GM12873 (cell line): ENCODE results near the gene C17orf114.

Source experiments
- TF ChIP-seq, protein P1 (sequence below): IDR thresholded peaks from 2 replicates; pipeline ENCODE4 v1.5.1; 2012; ENCODE audit warnings: low read depth, mild to moderate bottlenecking, moderate library complexity, low read length, control low read depth; ENCODE audit not compliant: insufficient read depth; ENCODE audit errors: missing control alignments

C17orf114 gene

DNA sequence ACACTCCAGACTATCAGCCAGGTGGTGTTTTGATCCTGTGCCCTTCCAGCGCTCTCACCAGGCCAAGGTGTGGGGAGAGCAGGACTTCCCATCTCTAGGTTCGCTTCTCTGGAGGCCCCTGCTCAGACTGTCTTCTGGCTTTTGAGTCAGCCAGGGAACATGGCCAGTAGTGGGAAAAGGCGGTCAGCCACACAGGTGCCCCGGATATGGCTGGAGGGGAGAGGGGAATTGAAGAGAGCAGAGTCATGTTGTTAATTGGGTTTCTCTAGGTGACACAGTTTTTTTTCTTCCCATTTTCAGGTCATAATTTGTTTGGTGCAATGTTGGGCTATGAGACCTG is 32.5 kb upstream of the C17orf114 start:
- TF ChIP-seq, protein P1, sequence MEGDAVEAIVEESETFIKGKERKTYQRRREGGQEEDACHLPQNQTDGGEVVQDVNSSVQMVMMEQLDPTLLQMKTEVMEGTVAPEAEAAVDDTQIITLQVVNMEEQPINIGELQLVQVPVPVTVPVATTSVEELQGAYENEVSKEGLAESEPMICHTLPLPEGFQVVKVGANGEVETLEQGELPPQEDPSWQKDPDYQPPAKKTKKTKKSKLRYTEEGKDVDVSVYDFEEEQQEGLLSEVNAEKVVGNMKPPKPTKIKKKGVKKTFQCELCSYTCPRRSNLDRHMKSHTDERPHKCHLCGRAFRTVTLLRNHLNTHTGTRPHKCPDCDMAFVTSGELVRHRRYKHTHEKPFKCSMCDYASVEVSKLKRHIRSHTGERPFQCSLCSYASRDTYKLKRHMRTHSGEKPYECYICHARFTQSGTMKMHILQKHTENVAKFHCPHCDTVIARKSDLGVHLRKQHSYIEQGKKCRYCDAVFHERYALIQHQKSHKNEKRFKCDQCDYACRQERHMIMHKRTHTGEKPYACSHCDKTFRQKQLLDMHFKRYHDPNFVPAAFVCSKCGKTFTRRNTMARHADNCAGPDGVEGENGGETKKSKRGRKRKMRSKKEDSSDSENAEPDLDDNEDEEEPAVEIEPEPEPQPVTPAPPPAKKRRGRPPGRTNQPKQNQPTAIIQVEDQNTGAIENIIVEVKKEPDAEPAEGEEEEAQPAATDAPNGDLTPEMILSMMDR, result no peak

DNA sequence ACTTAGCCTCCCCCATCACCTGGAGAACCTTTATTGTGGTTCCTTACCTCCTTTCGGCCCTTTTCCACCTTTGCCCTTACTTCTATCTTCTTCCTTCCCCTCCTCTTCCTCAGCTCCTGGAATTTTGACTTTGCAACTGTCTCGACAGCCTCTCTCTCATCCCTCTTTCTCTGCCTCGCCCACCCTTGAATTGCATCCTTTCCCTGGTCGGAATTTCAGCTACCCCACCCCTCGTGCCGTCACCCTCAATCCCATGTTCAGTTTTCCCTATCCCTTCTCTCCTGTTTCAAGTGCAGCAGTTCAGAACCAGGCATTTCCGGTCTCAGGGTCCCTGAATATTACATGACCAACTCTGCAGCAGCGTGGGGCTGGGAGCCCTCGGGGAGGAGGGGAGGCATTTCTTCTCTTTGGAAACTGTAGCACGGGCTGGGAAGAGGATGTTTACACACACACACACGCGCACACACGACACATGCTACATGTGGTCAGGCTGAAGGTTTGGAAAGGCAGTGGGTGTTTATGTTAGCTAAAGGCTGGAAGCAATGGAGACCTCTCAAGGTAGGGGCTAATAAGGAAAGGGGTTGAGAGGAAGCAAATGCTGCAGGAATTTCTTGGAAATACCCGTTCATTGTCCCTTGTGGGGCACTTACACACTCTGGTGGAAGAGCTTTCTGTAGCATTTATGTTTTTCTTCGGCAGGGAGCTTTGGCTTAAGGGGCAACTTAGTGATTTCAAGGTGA is 32.0 kb upstream of the C17orf114 start:
- TF ChIP-seq, protein P1, result no peak

DNA sequence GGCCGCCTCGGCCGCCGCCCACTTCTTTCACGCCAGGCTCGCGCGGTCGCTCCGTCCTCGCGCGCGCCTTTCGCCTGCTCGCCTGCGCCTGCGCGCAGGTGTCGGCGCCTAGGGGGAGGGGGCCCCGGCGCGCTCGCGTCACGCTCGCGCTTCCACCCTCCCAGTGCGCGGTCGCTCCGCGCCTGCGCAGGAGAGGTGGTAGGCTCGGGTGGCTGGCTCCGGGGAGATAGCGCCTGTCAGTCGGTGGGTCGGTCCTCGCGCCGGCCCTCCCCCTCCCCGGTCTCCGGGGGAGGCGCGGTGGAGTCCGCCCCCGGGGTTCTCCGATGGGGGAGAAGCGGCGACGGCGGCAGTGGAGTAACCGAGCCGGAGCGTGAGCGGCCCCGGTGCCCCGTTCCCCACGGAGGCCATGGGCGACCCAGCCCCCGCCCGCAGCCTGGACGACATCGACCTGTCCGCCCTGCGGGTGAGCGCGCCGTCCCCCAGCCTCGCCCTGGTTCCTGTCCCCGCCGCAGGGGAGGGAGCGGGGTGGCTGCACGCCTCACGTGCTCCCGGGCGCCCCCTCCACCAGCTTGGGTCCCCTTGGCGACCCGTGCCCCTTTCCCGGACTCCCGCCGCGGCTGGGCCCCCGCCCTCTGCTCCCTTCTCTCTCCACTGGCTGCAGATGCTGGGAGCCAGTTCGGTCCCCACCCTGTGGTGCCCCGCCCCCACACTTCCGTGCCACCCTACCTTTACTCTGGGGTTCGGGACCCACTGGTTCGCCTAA is 31.2 kb upstream of the C17orf114 start, which contains the start of gene MINK1:
Gene MINK1, plus strand, starts transcription at position 163 of the 763 bp plus-strand sequence. Its CDS starts 244 bp downstream, at position 407.
- TF ChIP-seq, protein P1, result no peak

DNA sequence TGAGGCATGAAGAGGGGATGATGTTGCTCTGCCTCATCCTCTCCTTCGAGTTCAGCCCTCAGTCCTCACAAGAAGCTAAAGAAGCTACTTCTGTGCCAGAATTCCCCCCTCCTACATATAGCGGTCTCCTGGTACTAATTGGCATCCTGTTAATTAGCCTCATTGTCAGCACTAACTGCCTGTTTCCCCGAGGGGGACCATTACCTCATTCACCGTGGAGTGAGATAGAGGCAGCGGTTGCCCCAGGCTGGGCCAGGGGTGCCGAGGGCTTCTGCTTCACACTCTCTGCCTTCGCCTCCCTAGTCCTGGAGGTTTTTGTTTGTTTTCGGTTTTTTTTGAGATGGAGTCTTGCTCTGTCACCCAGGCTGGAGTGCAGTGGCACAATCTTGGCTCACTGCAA is 25.3 kb upstream of the C17orf114 start:
- TF ChIP-seq, protein P1, result no peak

DNA sequence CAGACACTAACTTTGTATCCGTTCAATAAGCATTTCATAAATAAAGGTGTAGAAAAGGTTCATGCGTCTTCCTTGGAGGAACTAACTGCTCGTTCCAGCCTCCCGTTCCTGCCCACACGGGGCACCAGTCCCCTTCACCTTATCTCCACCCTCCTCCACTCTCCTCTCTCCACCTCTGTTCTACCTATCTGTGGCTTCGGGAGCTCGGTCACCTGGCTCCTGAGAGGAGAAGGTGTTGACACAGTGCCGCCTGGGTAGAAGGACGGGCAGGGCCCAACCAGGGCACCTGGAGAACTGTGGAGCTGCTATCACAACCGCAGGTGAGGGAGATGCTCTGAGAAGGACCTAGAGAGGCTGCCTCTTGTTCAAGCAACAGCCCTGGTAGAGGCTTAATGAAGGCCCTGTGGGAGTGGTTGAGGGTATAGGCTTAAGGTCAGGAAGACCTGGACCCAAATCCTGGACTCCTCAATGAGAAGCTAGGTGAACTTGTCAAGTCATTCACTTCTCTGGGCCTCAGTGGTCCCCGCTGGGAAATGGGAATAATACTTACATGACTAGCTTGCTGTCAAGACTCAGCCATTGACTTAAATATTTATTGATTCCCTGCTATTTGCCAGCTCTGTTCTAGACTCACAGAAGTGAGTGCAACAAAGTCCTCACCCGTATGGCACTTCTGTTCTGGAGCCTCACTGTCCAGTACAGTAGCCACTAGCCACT is 21.4 kb upstream of the C17orf114 start:
- TF ChIP-seq, protein P1, result no peak

DNA sequence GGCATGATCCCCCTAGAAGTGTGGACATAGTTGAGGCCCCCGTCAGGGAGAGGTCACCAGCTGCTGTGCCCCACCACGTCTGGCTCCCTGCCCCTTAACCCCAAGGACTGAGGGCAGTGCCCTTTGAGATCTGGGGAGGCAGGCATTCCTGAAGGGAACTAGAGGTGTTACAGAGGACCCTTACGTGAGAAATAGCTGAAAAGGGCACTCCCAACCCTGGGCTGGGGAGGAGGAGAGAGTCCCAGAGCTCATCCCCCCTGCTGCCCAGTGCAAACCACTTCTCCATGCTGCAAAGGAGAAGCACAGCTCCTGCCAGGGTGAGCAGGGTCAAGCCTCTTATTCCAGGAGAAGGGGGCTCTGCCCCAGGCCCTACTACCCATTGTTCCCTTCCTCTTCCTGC is 20.7 kb upstream of the C17orf114 start:
- TF ChIP-seq, protein P1, result no peak

DNA sequence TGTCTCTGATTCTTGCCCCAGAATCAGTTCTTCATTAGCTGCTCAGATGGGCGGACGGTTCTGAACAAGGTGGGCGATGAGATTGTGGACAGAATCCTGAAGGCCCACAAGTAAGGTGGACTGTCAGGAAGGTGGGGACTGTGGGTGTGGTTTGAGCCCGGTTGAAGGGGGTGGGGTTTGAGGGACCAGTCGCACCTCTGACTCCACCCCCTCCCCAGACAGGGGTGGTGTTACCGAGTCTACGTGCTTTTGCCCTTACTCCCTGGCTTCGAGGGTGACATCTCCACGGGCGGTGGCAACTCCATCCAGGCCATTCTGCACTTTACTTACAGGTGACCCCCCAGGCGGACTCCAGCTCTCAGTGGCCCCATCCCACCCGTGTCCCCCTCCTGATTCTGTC is 16.1 kb upstream of the C17orf114 start:
- TF ChIP-seq, protein P1, result no peak
